Mucosa of rectum (tissue), 2 donors: Measurements from ENCODE around the gene TMEM86B.

Experiments
- H3K27ac ChIP-seq, 2 donors: one replicate each; pipeline ENCODE4 v1.7.0; 2013; ENCODE audit warnings: inconsistent platforms in 2 of 2, low read depth in 2 of 2, low read length in 2 of 2
- H3K27me3 ChIP-seq, 2 donors: one replicate each; pipeline ENCODE4 v1.7.0; 2013; ENCODE audit warnings: low read length in 2 of 2; ENCODE audit not compliant: control insufficient read depth in 2 of 2, insufficient read depth in 2 of 2
- H3K36me3 ChIP-seq, 2 donors: one replicate each; pipeline ENCODE4 v1.7.0; 2013; ENCODE audit warnings: low read length in 2 of 2; ENCODE audit not compliant: control insufficient read depth in 2 of 2, insufficient read depth in 2 of 2
- H3K4me1 ChIP-seq, 2 donors: one replicate each; pipeline ENCODE4 v1.7.0; 2013; ENCODE audit warnings: low read length in 2 of 2, mild to moderate bottlenecking in 1 of 2; ENCODE audit not compliant: control insufficient read depth in 2 of 2, insufficient read depth in 2 of 2
- H3K4me3 ChIP-seq, 2 donors: one replicate each; pipeline ENCODE4 v1.7.0; 2013; ENCODE audit warnings: low read length in 2 of 2
- H3K9ac ChIP-seq, 2 donors: one replicate each; pipeline ENCODE4 v1.7.0; 2013; ENCODE audit warnings: low read length in 2 of 2, low read depth in 1 of 2, mild to moderate bottlenecking in 1 of 2
- H3K9me3 ChIP-seq, 2 donors: one replicate each; pipeline ENCODE4 v1.7.0; 2013; ENCODE audit warnings: low read length in 2 of 2; ENCODE audit not compliant: control insufficient read depth in 2 of 2
- donor health status: healthy.
- donor health status: Normal muscosa, but diverticular disease.

The TMEM86B gene

GRCh38 chr19:55257461-55258420 lies 29.2 kb upstream of the TMEM86B start:
- Histone ChIP-seq H3K36me3 (peaks cover 0 to 4% of the 10 kb centered on the region in 2 donors), H3K9ac (peak overlapping the region; percentile 76 to 96), H3K27me3 (no peaks in the 10 kb centered on the region), H3K27ac (peak overlapping the region; percentile 40 to 96), H3K9me3 (no peaks in the 10 kb centered on the region), H3K4me1 (peaks cover 33 to 42% of the 10 kb centered on the region in 2 donors), H3K4me3 (peak overlapping the region; percentile 84 to 93)

- peak overlapping the region; percentile 84 to 93 for H3K4me3 ChIP-seq
- peak overlapping the region; percentile 76 to 96 for H3K9ac ChIP-seq
- H3K4me1 ChIP-seq = peaks cover 35 to 46% of the 10 kb centered on the region in 2 donors
- peak overlapping the region in 1 of 2 donors; percentile 96 for H3K27ac ChIP-seq
- no peaks in the 10 kb centered on the region for H3K36me3 ChIP-seq
- no peaks in the 10 kb centered on the region for H3K9me3 ChIP-seq
- H3K27me3 ChIP-seq = no peaks in the 10 kb centered on the region
Observed at GRCh38 chr19:55256562-55257460, 28.2 kb upstream of the TMEM86B start.

- peak overlapping the region; percentile 1 to 87 for H3K27ac ChIP-seq
- H3K4me1 ChIP-seq = peaks cover 44 to 55% of the 10 kb centered on the region in 2 donors
Observed at GRCh38 chr19:55255618-55256423, 27.3 kb upstream of the TMEM86B start.

GRCh38 chr19:55254625-55254977 lies 26.0 kb upstream of the TMEM86B start:
- peak overlapping the region; percentile 38 to 84 for H3K4me3 ChIP-seq
- peak overlapping the region; percentile 59 to 87 for H3K27ac ChIP-seq

More at GRCh38 chr19:55255618-55256423, 27.3 kb upstream of the TMEM86B start:
- Histone ChIP-seq H3K36me3 (no peaks in the 10 kb centered on the region), H3K9ac (peak overlapping the region in 1 of 2 donors; percentile 60), H3K4me3 (peak overlapping the region; percentile 49 to 84), H3K9me3 (no peaks in the 10 kb centered on the region), H3K27me3 (no peaks in the 10 kb centered on the region)

GRCh38 chr19:55253842-55254624 lies 25.5 kb upstream of the TMEM86B start:
- H3K9me3 ChIP-seq = no peaks in the 10 kb centered on the region
- peak overlapping the region; percentile 59 to 87 for H3K27ac ChIP-seq
- no peaks in the 10 kb centered on the region for H3K27me3 ChIP-seq
- H3K9ac ChIP-seq = peak overlapping the region; percentile 52 to 75
- peaks cover 51 to 57% of the 10 kb centered on the region in 2 donors for H3K4me1 ChIP-seq
- H3K36me3 ChIP-seq = no peaks in the 10 kb centered on the region
- peak overlapping the region; percentile 38 to 84 for H3K4me3 ChIP-seq

More at GRCh38 chr19:55254625-55254977, 26.0 kb upstream of the TMEM86B start:
- H3K4me1 ChIP-seq = peaks cover 52 to 60% of the 10 kb centered on the region in 2 donors
- no peaks in the 10 kb centered on the region for H3K9me3 ChIP-seq
- no peaks in the 10 kb centered on the region for H3K36me3 ChIP-seq
- H3K27me3 ChIP-seq = no peaks in the 10 kb centered on the region
- H3K9ac ChIP-seq = peak overlapping the region; percentile 52 to 75

- peak overlapping the region in 1 of 2 donors; percentile 87 for H3K27ac ChIP-seq
- peak overlapping the region in 1 of 2 donors; percentile 20 for H3K9ac ChIP-seq
Observed at GRCh38 chr19:55252760-55253663, 24.4 kb upstream of the TMEM86B start.

GRCh38 chr19:55251341-55252081 lies 22.9 kb upstream of the TMEM86B start:
- Histone ChIP-seq H3K36me3 (peaks cover 3 to 7% of the 10 kb centered on the region in 2 donors), H3K4me1 (peaks cover 64 to 67% of the 10 kb centered on the region in 2 donors), H3K9me3 (no peaks in the 10 kb centered on the region), H3K9ac (peak overlapping the region; percentile 36 to 47), H3K27ac (peak overlapping the region; percentile 81 to 88), H3K27me3 (no peaks in the 10 kb centered on the region), H3K4me3 (peak overlapping the region; percentile 26 to 44)

More at GRCh38 chr19:55252760-55253663, 24.4 kb upstream of the TMEM86B start:
- Histone ChIP-seq H3K4me3 (peak overlapping the region in 1 of 2 donors; percentile 84), H3K9me3 (no peaks in the 10 kb centered on the region), H3K27me3 (no peaks in the 10 kb centered on the region), H3K36me3 (no peaks in the 10 kb centered on the region), H3K4me1 (peaks cover 61 to 66% of the 10 kb centered on the region in 2 donors)
